Activated CD8-positive, alpha-beta memory T cell treated with anti-CD3 and anti-CD28 coated beads, Interleukin-2, amount 50 U/mL, for 1 hour (primary cell): ENCODE results near the gene DLX1.

Experiments
- DNase-seq: peaks from one replicate; pipeline ENCODE4 v3.0.0-alpha.2; 2020; ENCODE audit errors: extremely low read depth

Gene DLX1

GRCh38 chr2:172087207-172087779, 2.0 kb downstream of the DLX1 start:
- DNase-seq: no peak

GRCh38 chr2:172087780-172088244, 2.5 kb downstream of the DLX1 start:
- DNase-seq: no peak

- no peak for DNase-seq
Measured at GRCh38 chr2:172088245-172089004, 3.1 kb downstream of the DLX1 start.

- DNase-seq: no peak
Measured at GRCh38 chr2:172089005-172089504, 3.7 kb downstream of the DLX1 start.

DNA sequence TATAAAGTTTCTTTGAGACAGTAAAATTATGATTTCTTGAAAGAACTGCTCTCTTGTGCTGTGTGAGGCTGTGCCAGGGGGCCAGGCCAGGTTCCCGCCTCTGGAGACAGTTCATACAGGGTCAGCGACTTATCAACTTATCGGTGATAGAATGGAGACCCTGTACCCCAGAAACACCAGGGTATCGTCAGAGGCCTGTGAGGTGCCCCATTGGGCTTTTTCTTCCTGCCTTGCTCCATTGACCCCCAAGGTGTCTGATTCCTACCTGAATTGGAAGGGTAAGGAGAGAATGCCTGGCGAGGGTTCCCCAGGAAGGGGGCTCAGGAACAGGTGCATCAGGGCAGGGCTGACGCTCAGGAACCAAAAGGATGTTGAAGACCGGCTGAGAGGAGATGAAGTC, 4.3 kb downstream of the DLX1 start:
- no peak for DNase-seq

GRCh38 chr2:172090044-172090961, 5.0 kb downstream of the DLX1 start:
- DNase-seq: no peak

DNA sequence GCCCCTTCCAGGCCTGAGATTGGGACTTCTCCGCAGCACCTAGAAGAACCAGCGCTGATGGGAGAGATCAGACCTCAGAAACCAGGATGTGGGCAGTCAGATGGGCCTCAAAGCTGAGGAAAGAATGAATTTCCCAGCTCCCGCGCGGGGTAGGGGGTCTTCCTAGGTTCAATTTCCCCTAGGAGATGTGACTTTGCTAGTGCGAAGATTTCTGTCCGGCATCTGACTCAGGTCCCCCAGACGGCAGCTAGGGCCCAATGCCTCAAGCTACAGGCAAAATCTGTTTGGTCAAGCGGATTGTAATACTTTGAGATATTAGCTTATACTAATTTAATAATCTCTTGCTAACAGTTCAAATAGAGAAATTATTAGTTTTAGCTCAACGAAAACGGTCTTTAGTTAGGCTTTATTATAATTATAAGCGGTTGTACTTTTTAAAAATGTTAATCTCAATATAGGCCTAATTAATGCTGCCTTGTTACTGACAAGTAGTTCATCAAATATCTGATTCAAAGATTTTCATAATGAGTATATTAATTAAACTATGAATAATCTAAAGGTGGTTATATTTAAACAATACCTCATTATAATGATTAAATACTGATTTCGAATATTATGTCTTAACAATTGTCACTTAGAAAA, 5.8 kb downstream of the DLX1 start:
- DNase-seq: no peak

GRCh38 chr2:172091761-172092566, 6.7 kb downstream of the DLX1 start:
- DNase-seq: no peak

DNA sequence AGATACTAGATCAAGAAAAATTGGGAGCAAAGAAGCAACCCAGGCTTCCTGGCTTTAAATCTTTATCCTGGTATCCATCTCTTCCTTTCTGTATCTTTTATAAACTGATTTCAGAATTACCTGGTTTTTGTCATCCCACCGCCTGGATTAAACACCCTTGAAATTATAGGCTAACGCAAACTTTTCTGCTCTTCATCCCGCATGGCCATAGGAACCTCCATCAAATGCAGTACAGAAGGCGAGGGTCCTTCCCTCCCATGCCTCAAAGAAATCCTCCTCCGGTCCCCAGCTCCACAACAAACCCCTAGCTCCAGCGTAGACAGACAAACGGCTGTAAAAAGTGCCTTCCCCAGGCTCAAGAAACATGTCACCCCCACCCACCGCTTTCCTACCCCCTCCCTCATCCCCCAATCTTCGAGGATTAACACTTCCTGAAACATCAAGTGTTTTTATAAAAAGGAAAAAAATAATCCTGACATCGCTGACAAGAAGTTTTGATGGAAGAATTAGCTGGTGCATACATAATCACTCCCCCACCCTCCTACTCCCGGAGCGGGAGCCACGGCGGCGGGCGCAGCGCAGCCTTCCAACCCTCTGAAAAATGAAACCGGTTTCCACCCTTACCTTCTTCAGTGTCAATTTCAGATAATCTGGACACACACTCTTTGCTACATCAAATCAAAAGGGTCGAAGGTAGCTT, 7.6 kb downstream of the DLX1 start:
- no peak for DNase-seq

DNA sequence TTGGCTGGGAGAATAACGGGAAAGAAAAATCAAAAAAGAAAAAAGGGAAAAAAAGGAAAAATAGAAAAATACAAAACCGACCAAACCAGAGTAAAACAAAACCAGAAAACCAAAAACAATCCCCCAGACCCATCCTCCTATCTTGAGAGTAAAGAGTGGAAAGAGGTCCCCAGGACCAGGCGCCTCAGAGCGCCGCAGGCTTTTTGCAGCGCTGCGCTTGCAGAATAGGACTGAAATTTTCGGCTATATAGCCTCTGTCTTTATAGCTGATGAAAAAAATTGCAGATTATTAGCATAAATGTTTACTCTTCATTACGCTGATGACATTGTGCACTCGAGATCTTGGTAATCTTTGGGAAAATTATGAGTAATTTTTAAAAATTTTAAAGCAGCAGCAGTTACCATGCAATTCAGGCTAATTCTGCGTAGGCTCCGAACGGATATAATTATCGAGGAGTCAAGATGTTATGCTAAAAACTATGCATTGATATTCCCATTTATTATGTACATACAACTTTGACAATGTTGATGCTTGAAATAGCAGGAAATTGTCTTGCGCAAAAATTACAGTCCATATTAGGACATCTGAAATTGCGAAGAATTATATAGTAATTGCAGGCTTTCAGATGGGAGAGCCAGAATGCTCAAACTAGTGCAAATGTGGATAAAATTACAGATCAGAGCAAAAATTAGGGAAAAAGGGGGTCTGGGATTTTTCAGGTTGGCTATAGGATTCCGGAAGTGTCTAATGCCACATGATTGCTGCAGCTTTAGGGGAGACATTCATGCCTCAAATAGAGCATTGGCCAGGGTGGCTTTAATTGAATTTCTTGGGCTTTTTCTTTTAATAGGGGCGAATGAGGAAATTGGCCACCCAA, 8.3 kb downstream of the DLX1 start:
- no peak for DNase-seq

DNA sequence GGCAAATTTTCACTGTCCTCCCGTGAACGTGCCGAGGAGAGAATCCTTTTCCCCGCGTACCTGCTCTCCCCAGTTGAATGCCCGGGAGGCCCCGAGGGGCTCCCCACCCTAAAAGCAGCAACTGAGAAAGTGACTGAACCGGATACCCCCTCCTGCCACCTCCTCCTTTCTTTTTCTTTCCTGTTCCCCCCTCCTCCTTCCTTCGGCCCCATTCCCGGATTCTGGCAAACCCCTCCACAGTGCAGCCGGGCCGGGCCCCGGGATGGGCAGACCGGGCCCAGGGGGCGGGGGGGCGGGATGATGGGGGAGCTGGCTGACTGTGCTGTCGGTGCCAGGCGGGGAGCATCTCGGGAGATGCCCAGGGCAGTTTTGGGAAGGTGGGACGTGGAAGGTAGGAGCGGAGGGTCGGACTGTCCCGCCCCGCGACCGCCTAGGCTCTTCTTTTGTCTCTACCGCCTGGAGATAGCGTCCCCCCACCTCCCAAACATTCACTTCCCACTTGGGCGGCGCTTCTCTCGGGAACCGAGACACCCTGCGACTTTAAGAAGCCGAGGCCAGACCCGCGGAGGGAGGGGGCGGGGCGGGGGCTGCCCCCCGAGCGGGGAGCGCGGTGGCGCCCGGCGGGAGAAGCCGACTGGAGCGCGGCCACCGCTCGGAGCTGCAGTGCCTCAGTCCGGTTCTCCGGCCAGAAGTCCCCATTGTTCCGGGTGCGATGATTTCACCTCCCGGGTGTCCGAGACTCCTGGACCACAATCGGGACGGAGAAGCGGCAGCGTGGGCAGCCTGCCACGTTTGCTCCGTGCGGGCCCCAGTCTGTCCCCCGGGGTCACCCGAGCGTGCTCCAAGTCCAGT, 9.2 kb downstream of the DLX1 start:
- no peak for DNase-seq

GRCh38 chr2:172095146-172095904, 10.0 kb downstream of the DLX1 start:
- peak; percentile 47 for DNase-seq

DNA sequence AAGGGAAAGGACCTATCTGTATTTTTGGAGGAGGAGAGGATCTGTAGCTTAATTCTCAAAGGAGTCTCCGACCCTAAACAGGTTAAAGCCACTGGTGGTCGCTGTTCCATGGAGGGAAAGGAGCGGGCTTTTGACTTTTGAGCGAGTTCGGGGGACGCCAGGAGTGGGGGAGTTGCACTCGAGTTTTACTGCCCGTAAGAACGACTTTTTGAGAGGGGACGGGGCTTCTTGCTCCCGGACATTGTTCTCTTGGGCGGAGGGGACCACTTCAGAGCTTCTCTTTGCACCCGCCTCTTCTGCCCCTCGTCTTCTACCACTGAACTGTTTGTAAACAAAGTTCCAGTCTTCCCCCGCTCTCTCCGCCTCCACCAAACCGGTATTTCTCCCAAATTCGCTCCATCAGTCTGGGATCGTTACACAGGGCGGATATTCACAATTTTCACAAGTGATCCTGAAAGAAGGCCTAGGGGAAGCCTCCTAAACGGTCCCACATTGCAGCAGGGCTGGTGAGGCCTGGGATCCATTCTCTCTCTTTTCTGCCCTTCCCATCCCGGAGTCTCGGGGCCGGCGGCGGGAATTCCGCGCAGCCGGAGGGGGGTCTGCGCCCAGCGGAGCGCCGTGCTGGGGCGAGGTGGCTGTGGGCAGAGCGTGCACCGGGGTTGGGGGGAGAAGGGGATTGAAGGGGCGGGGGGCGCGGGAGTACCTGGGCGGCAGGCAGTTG, 10.8 kb downstream of the DLX1 start:
- DNase-seq: no peak

- no peak for DNase-seq
Measured at GRCh38 chr2:172096626-172097547, 11.6 kb downstream of the DLX1 start.

GRCh38 chr2:172097557-172098131, 12.3 kb downstream of the DLX1 start:
- DNase-seq: no peak

DNA sequence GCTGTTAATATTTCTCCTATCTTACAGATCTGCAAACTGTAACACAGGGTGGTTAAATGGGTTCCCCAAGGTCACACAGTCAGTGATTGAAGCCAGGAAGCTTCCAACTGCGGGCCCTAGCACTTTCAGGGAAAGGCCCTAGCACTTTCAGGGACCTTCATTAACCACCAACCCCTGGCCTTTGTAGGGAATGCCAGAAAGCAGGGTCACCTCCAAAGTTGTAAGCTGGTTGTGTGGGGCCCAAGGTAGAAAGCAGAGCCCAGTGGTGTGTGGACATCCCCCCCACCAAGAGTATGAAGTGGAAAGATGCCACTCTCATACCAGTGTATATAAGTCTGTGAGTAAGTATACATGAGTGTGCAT, 13.0 kb downstream of the DLX1 start:
- DNase-seq: no peak
